HG03280 (cell line): ENCODE measurements around the gene PPP1R26.
"Not testable (repeated sequence)": the region's sequence is repeated elsewhere in the genome, so short reads cannot be mapped to it uniquely, and the experiment has no call there.

ENCODE experiments used
- ATAC-seq: cut with Tn5 transposase; IDR thresholded peaks from one replicate; pipeline ENCODE4 v1.9.1; 2021; ENCODE audit warnings: mild to moderate bottlenecking, moderate library complexity; ENCODE audit not compliant: unreplicated experiment

Gene PPP1R26

GRCh38 chr9:135535631-135536030 is 56.0 kb downstream of the PPP1R26 start:
- not testable (repeated sequence) for ATAC-seq

DNA sequence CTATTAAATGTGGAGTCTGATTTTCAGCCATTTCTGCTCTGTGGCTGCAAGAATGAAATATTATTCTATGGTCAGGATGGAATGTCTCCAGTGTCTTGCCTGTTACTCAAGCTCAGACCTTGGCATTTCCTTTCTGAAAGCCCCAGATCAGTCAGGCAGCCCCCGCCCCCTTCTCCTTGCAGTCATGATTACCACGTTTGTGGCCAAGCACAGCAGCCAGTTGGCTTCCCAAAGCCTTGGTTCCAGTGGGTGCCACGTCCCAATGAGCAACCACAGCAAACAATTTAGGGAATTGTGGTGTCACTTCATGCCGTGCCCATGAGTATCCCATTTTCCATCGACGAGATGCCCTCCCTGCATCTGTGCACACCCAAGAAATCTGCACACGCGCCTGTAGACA is 56.6 kb downstream of the PPP1R26 start:
- ATAC-seq: no peak
